Gastrocnemius medialis (tissue), 4 donors: ENCODE measurements around the gene ZNF611.

Source experiments
- CTCF ChIP-seq, 5 experiments: fragments of 450-650 bp in 3 of 5; fragments of 200-600 bp in 2 of 5; sonication (generic) in 2 of 5; IDR thresholded peaks in 4 of 5; conservative IDR thresholded peaks in 1 of 5; 1 replicate in 4 of 5; 2 replicates in 1 of 5; pipeline ENCODE4 v1.5.1; 2016 to 2019; ENCODE audit warnings: antibody characterized with exemption in 5 of 5, mild to moderate bottlenecking in 3 of 5, moderate library complexity in 3 of 5
- POLR2A ChIP-seq, 2 donors: fragments of 450-650 bp; IDR thresholded peaks; one replicate each; pipeline ENCODE4 v1.6.1; 2017; ENCODE audit warnings: antibody characterized with exemption in 2 of 2, mild to moderate bottlenecking in 2 of 2, moderate library complexity in 2 of 2

GRCh38 chr19:52664461-52664860, 70.4 kb downstream of the ZNF611 start:
- TF ChIP-seq CTCF (IDR thresholded peaks at IDR 0.05 in 4 of 5, conservative IDR thresholded peaks at IDR 0.05 in 1 of 5): no peak
- TF ChIP-seq POLR2A (IDR thresholded peaks at IDR 0.05): no peak
